SW 1271 (cell line): ENCODE data around the gene APRT.
"Not testable (repeated sequence)": the region's sequence is repeated elsewhere in the genome, so short reads cannot be mapped to it uniquely, and the experiment has no call there.

ENCODE experiments used
- DNase-seq, 2 experiments: peaks; one replicate each; lab custom pipeline; 2025; lab: John Stamatoyannopoulos, UW

The APRT gene

GRCh38 chr16:88772871-88773811 is 38.6 kb downstream of the APRT start:
- no peak for DNase-seq

GRCh38 chr16:88771781-88772180 is 39.9 kb downstream of the APRT start:
- DNase-seq = not testable (repeated sequence)

GRCh38 chr16:88771294-88771772 is 40.4 kb downstream of the APRT start:
- no peak for DNase-seq

GRCh38 chr16:88770461-88771293 is 41.1 kb downstream of the APRT start:
- DNase-seq = no peak

- no peak for DNase-seq
Measured at GRCh38 chr16:88769617-88770460, 41.9 kb downstream of the APRT start.

GRCh38 chr16:88768071-88768783 is 43.5 kb downstream of the APRT start:
- no peak for DNase-seq

- DNase-seq = no peak
Measured at GRCh38 chr16:88767546-88768070, 44.1 kb downstream of the APRT start.

GRCh38 chr16:88766975-88767374 is 44.8 kb downstream of the APRT start:
- no peak for DNase-seq

GRCh38 chr16:88764913-88765349 is 46.8 kb downstream of the APRT start:
- no peak for DNase-seq

- DNase-seq = no peak
Measured at GRCh38 chr16:88764080-88764479, 47.6 kb downstream of the APRT start.

- no peak for DNase-seq
Measured at GRCh38 chr16:88763502-88764053, 48.1 kb downstream of the APRT start.

- no peak for DNase-seq
Measured at GRCh38 chr16:88762941-88763340, 48.8 kb downstream of the APRT start.

GRCh38 chr16:88762258-88762870 is 49.4 kb downstream of the APRT start:
- DNase-seq = no peak

GRCh38 chr16:88761830-88762229 is 49.9 kb downstream of the APRT start:
- no peak for DNase-seq

- DNase-seq = no peak
Measured at GRCh38 chr16:88761143-88761534, 50.6 kb downstream of the APRT start.

GRCh38 chr16:88760424-88761142 is 51.1 kb downstream of the APRT start:
- DNase-seq = no peak

- no peak for DNase-seq
Measured at GRCh38 chr16:88759976-88760350, 51.8 kb downstream of the APRT start.
